T-helper 9 cell (primary cell): Measurements from ENCODE around the gene ANKMY1.
"Not testable (repeated sequence)": the region's sequence is repeated elsewhere in the genome, so short reads cannot be mapped to it uniquely, and the experiment has no call there.

Experiments used
- DNase-seq: peaks from one replicate; pipeline ENCODE4 v3.0.0-alpha.2; 2020

The ANKMY1 gene

DNA sequence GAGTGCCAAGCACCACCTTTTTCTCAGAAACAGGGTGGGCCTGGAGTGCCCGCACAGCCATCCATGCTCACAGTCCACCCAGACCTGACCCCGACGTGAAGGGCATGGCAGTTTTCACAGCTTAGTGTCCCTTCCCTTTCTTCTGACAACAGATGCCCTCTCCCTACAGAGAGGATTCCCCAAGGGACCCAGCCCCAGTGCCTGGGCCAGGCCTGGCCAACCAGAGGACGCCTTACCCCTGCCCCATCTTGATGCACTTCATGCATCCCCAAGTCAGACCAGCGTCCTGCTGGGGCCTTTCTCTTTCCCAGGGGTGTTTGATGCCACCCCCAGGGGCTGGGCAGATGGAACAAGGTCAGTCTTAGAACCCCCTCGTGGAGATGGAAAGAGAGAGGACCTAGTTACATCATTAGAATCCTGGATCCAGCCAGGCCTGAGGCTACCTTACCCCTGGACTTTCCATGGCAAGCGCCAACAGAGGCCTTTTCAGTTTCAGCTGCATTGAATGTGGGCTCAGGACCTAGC is 3.8 kb downstream of the ANKMY1 start:
- DNase-seq = no peak

DNA sequence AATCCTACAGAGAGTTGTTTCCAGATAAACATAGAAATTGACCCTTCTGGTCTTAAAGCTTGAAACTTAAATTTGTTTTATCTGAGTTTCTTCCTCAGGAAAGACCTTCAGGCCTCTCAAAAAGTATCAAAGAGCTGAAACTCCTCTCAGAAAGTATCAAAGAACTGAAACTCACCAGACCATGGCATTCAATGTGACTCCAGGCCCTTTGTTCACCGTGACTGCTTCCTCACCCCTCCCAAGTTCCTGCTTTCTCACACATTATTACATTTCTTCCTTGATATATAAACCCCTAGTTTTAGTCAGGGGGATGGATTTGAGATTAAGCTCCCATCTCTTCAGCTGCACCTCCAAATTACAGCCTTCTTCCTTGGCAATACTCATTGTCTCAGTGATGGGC is 6.0 kb downstream of the ANKMY1 start:
- DNase-seq = no peak

DNA sequence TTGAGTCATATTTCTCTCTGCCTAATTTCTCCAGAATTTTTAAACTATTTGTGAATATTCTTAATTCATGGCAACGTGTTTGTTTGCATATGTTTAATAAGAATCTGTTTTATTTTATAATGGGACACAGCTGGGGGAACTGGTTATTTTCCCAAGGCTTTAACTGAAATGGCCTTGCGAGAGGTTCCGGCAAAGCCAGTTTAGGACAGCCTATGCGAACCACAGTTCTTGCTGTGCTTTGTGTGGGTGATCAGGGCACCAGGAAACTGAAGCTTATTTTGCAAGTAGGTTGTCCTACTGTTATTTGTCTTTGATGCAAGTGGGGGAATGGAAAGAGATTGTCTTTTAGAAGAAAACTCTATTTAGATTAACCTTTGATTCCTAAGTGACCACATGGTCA is 6.5 kb downstream of the ANKMY1 start:
- no peak for DNase-seq

DNA sequence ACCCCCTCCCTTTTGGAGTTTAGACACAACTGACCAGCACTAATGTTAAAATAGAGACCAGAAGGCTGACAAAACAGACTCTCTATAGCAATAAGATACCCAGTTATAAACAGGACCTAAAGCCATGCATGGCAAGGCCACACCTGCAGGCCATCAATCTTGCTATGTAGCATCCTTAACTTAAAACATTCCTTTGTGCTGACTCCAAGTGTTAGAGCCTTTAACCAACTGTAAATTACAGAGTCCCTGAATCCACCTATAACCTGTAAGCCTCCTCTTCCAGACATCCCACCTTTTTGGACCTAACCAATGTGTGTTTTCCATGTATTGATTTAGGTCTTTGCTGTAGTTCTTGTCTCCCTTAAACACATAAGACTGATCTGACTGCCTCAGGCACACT is 17.9 kb downstream of the ANKMY1 start:
- no peak for DNase-seq

DNA sequence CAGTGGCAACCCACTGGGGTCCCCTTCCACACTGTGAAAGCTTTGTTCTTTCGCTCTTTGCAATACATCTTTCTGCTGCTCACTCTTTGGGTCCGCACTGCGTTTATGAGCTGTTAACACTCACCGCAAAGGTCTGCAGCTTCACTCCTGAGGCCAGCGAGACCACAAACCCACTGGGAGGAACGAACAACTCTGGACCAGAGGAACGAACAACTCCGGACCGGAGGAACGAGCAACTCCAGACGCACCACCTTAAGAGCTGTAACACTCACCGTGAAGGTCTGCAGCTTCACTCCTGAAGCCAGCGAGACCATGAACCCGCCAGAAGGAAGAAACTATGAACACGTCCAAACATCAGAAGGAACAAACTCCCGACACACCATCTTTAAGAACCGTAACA is 18.7 kb downstream of the ANKMY1 start:
- DNase-seq = not testable (repeated sequence)

DNA sequence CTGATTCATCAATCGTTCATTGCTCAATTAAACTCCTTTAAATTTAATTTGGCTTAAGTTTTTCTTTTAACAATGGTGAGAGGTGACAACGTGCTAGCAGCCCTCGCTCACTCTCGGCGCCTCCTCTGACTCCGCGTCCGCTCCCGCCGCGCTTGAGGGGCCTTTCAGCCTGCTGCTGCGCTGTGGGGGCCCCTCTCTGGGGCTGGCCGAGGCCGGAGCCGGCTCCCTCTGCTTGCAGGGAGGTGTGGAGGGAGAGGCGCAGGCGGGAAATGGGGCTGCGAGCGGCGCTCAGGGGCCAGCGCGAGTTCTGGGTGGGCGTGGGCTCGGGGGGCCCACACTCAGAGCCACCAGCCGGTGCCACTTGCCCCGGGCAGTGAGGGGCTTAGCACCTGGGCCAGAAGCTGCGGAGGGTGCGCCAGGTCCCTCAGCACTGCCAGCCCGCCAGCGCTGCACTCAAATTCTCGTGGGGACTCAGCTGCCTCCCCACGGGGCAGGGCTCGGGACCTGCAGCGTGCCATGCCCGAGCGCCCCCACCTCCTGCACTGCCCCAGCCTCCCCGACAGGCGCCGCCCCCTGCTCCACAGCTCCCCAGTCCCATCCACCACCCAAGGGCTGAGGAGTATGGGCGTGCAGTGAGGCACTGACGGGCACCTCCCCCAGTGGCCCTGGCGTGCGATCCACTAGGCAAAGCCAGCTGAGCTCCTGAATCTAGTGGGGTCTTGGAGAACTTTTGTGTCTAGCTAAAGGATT is 19.6 kb downstream of the ANKMY1 start:
- no peak for DNase-seq

DNA sequence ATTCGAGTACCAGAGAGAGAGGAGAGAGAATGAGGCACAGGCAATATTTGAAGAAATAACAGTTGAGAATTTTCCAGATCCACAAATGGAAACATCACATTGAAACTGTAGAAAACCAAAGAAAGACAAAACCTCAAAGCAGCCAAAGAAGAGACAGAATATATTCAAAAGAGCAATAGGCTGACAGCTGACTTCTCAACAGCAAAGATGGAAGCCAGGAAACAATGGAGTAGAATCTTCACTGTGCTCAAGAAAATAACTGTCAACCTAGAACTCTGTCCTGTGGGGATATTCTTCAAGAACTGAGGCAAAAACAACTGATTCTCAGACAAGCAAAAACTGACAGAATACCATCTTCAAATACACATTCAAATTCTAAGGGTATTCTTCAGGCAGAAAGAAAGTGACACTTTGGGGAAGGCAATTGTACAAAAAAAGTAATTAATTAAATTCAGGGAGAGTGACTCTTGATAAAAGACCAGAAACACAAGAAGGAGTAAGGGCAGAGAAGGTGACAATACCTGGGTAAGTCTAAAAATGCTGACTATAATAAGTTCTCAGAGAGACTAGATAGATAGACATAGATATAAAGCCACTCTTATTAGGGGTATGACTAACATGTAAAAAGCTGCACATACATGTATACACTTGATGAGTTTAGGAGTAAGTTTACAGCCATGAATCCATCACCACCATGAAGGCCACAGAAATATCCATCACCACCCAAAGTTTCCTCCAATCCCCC is 25.6 kb downstream of the ANKMY1 start:
- DNase-seq = no peak

DNA sequence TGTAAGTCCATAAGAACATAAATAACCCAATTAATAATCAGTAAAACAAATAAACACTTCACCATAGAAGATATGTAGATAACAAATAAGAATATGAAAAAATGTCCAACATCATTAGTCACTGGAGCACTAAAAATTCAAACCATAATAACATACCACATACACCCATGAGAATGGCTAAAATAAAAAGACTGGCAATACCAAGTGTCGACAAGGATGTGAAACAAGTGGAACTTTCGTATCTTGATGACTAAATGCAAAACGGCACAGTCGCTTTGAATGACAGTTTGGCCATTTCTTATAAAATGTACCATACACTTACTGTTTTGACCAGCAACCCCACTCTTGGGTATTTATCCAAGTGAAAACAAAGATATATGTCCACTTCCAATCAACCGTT is 26.8 kb downstream of the ANKMY1 start:
- DNase-seq = no peak

DNA sequence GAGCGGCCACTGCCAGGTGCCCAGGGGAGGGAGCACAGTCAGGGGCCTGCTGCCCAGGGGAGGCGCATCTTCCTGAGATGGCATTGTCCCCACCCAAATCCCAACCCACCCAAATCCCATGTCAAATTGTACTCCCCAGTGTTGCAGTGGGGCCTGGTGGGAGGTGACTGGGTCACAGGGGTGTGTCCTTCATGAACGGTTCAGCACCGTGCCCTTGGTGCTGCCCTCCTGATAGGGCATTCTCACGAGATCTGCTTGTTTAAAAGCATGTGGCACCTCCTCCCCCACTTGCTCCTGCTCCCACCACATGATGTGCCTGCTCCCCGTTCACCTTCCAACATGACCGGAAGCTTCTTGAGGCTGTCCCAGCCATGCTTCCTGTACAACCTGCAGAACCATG is 27.6 kb downstream of the ANKMY1 start:
- DNase-seq = no peak

DNA sequence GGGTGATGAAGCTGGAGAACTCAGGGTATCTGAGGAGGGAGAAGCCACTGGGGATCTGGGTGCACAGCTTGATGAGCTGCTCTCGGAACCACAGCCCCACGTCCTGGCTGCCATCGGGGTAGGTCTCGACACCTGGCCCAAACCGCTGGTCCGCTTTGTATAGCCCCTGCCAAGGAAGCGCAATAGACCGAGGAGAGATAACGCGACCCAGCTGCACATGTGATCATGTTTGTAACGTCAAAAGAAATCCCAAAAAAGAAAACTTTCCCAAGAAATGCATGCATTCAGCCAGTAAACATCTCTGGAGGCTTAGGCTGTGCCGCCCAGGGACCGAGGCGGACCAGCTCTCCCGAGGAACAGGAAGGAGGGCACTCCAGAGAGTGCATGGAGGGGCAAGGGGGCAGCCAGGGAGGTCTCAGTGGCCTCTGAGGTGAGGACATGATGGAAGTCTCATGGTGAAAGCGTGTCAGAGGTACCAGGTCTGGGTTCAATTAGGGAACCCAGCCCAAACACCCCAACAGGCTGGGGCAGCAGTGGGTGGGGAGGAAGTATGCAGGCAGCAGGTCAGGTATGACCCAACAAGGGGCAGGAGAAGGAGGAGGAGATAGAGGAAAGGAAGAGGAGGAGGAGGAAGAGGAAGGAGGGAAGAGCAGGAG is 28.3 kb downstream of the ANKMY1 start:
- no peak for DNase-seq

DNA sequence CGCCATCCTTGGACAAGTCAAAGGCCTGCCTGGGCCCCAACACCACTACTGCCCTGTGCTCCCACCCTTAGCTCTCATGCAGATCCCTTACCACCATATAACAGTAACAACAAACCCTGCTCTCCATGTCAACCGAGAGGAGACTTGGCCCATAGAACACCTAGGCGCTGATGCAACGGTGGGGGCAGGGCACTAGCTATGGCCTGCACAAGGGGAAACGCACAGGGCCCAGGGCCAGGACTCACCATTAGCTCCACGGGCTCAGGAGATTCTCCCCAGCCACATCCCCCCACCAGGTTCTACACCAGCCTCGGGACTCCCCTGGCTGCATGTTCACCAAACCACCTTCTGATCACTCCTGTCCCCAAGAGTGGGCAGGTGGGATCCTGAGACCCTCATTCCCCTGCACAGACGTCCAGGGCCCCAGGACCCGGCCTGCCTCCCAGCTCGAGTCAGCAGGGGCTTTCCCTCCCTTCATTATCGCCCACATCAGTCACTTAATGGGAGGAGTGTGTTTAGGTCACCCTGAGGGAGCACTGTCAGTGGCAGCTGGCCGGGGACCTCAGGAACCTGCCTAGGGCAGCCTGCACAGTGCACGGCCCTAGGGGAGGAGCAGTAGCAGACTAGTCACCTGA is 29.3 kb downstream of the ANKMY1 start:
- DNase-seq = no peak

DNA sequence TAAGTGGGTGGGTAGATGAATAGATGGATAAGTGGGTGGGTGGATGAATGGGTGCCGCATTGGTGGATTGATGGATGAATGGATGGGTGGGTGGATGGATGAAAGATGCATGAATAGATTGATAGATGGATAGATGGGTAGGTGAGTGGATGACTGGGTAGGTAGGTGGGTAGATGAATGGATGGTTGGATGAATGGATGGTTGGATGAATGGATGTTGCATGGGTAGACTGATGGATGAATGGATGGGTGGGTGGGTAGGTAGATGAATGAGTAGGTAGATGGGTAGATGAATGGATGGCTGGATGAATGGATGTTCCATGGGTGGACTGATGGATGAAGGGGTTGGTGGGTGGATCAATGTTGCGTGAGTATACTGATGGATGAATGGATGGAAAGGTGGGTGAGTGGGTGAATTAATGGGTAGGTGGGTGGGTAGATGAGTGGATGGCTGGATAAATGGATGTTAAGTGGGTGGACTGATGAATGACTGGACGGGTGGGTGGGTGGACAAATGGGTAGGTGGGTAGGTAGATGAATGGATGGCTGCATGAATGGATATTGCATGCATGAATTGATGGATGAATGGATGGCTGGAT is 30.5 kb downstream of the ANKMY1 start:
- no peak for DNase-seq

DNA sequence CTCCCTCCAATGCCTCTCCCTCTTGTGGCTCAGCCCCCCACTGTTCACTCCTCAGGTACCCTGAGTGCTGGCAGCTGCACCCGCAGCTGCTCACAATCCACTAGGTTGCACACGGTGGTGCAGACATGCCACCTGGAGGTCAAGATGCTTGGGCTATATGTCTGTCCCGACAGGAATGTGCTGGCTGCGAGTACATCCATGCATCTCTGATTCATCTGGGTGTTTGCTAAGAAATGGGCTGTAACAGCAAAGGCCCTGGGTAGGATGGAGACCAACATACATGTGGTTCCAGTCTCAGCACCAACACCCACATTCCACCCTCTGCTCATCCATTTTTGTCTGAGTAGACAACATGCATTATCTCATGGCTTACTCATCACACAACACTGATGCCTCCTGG is 31.3 kb downstream of the ANKMY1 start:
- DNase-seq = no peak

DNA sequence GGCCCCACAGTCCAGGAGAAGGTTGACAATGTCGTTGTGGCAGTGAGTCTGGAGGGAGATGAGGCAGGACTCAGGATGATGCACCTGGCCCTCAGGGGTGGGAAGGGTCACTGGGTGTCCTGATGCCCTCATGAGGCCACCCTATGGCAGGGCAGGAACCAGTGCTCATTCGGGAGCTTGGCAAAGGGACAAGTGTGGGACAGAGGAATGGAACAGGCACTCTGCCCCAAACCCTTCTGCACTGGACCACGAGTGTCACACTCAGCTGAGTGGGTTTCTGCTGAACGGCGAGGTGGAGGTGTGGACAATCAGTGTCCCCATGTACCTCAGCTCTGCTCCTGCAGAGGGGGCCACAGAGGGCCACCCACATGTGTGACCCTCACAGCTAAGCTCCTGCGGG is 32.0 kb downstream of the ANKMY1 start:
- DNase-seq = no peak

DNA sequence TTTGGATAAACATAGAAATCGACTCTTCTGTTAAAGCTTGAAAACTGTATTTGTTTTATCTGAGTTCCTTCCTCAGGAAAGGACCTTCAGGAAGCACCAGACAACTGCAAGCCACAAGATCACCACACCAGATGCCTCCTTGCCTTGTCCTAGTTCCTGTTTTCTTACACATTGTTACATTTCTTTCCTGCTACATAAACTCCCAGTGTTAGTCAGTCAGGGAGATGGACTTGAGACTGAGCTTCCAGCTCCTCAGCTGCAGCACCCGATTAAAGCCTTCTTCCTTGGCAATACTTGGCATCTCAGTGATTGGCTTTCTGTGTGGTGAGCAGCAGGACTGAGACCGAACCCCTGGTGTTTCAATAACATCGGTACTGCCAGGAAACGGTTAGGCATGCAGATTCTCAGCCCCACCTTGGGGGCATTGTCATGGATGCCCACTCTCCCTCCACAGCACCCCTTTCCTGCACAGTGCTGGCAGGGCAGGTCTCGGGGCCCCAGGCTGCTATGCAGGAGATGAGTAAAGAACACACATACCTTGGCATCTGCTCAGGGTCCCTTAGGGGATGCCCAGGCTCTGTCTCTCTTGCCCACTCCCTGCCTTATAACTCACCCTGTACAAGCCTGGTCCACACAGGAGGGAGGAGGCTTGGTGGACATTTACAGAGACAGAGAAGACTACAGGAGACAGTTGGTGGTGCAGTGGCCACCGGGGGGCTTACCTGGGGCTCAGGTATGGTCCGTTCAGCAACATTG is 32.6 kb downstream of the ANKMY1 start:
- no peak for DNase-seq

DNA sequence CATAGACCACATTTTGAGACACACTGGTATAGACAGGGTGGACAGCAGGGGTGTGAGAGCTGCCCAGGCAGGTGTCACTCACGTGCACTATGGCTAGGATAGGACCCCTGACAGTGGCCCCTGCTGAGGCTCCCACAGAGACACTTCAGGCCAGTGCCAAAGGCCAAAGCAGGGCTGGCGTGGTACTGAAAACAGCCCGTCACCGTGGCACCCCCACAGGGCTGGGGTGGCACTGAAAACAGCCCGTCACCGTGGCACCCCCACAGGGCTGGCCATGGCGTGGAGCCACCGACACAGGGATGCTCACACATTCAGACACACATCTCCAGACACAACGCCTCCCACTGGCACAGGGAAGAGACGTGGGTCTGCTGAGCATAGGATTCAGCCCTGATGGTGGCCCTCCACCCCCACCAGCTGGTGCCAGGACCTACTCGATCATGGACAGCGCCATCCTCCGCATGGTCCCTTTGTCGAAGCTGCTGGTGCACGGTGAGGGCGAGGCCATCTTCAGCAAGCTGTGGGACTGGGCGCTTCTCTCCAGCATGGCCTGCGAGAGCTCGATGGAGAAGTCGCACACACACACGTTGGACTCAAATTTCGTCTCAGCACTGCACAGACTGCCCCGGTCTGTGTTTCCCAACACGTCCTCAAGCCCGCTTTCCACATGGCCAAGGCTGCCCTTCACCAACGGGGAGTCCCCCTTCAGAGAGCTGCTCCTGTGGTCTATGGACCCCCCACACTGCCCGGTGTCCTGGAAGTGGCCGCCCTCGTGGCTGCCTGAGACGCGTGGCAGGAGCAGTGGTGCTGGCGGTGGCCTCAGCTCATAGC is 34.1 kb downstream of the ANKMY1 start:
- DNase-seq = no peak

DNA sequence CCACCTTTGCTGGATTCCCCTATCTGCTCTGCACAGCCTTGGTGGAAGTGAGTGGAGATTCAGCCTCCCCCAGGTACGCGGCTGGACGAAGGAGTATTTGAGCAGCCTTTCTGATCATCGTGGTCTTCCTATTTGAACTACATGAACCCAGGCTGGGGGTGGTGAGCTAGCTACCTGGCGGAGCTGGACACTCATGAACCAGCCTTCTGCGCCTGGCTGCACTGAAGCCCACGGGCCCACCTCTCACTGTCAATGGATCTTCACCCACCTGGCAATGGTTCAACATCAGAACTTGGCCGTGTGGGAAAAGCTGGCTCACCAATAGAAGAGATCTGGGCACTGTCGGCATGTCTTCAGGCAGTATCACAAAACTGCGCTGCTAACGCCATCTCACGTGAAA is 35.4 kb downstream of the ANKMY1 start:
- no peak for DNase-seq

DNA sequence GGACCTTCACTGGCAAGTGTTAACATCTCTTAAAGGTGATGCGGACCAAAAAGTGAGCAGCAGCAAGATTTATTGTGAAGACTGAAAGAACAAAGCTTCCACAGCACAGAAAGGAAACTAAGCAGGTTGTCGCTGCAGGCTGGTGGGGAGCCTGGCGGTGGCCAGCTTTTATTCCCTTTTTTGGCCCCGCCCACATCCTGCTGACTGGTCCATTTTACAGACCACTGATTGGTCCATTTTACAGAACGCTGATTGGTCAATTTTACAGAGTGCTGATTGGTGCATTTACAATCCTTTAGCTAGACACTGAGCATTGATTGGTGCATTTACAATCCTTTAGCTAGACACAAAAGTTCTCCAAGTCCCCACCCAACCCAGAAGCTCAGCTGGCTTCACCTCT is 35.9 kb downstream of the ANKMY1 start:
- DNase-seq = not testable (repeated sequence)

DNA sequence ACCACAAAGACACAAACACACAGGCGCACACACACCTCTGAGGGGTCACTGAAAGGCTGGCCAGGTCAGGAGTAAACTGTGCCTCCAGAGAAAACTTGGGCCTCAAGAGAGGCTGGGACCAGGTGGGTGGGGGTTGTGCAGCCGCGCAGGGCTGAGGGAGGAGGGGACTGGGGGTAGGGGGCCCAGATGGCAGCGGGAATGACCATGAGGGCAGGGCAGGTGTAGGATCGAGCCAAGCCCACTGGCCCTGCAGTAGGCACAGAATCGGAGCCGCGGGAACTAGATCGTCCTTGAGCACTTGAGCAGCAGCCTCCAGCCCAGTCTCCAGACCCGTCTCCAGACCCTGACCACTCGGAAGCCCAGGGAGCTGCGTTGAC is 36.8 kb downstream of the ANKMY1 start:
- DNase-seq = no peak

DNA sequence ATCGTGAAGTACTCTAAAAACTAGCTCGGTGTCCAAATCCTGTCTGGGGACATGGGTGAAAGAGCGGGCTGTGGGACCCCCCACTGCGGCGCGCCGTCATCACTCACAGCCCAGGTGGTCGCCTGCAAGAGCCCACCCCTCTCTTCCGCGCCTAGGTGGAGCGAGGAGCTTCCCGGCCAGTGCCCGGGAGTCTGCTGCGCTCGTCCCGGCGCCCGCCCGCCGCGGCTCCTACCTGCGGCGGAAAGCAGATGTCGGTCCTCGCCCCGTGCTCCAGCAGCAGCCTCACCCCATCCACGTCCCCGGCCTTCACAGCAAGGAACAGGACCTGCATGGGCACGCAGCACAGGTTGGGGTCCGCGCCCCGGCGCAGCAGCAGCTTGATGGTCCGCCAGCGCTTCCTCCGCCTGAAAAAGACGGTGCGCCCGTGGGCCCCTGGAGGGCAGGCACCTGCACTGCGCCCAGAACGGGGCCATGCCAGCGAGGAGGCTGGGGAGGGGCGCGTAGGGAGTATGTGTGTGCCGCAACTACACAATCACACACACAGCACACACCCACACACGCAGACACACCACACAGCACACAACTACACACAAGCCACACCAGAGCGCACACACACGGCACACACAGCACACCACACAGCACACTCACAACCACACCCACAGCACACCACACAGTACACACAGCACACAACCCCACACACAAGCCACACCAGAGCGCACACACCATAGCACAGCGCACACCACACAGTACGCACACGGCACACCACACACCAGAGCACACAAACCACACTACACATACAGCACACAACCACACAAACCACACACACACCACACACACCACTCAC is 37.4 kb downstream of the ANKMY1 start:
- DNase-seq = no peak
